Gastroesophageal sphincter (tissue), 4 donors: ENCODE results near the gene PXN. TPM values are rescaled to one million over a fixed set of nuclear protein-coding genes. Genes with fewer than 3 reads are reported as not detected.
"Not testable (repeated sequence)": the region's sequence is repeated elsewhere in the genome, so short reads cannot be mapped to it uniquely, and the experiment has no call there.

ENCODE experiments used
- ATAC-seq: fragments of 150-250 bp; one replicate; pipeline ENCODE4 v1.9.1; 2016; ENCODE audit warnings: mild to moderate bottlenecking, moderate library complexity
- H3K27ac ChIP-seq, 4 donors: fragments of 200-600 bp; sonication (generic) in 3 of 4; 1 replicate in 3 of 4; 2 replicates in 1 of 4; pipeline ENCODE4 v1.5.1; 2016 to 2019
- H3K27me3 ChIP-seq: fragments of 200-600 bp; sonication (generic); one replicate; pipeline ENCODE4 v1.5.1; 2019
- H3K36me3 ChIP-seq, 2 donors: fragments of 200-600 bp; sonication (generic); one replicate each; pipeline ENCODE4 v1.5.1; 2019; ENCODE audit warnings: control low read depth in 1 of 2
- H3K4me1 ChIP-seq, 3 donors: fragments of 200-600 bp; sonication (generic); 1 replicate in 2 of 3; 2 replicates in 1 of 3; pipeline ENCODE4 v1.5.1; 2016 to 2019; ENCODE audit warnings: control low read depth in 2 of 3
- H3K4me3 ChIP-seq, 2 donors: fragments of 200-600 bp; sonication (generic); one replicate each; pipeline ENCODE4 v1.5.1; 2019; ENCODE audit warnings: mild to moderate bottlenecking in 1 of 2, moderate library complexity in 1 of 2
- H3K9me3 ChIP-seq, 3 donors: fragments of 200-600 bp; sonication (generic); one replicate each; pipeline ENCODE4 v1.5.1; 2017 to 2019; ENCODE audit warnings: control low read depth in 2 of 3
- EP300 ChIP-seq: sonication (generic); formaldehyde crosslinking; IDR thresholded peaks from one replicate; pipeline ENCODE4 v1.6.1; 2017; ENCODE audit warnings: antibody characterized with exemption, mild to moderate bottlenecking
- POLR2A ChIP-seq, 2 donors: fragments of 450-650 bp; IDR thresholded peaks; one replicate each; pipeline ENCODE4 v1.6.1; 2017; ENCODE audit warnings: antibody characterized with exemption in 2 of 2, mild to moderate bottlenecking in 2 of 2, moderate library complexity in 1 of 2
- POLR2AphosphoS5 ChIP-seq: sonication (generic); formaldehyde crosslinking; IDR thresholded peaks from one replicate; pipeline ENCODE4 v1.6.1; 2017; ENCODE audit warnings: antibody characterized with exemption
- WGBS, 2 donors: methylation state at CpG; one replicate each; pipeline ENCODE4 v1.1.5; 2018; ENCODE audit warnings: low coverage in 1 of 2; 5-methylcytosine and 5-hydroxymethylcytosine counted together
- total RNA-seq, 4 donors: library from RNA; depleted of rRNA; stranded (reverse); fragments of >200 nt; gene quantifications; one replicate each; pipeline ENCODE4 v1.1.0, GENCODE V29; 2016
- TF ChIP-seq, protein P1 (sequence below), 4 experiments: fragments of 200-600 bp in 2 of 4; fragments of 450-650 bp in 2 of 4; sonication (generic) in 1 of 4; IDR thresholded peaks; one replicate each; pipeline ENCODE4 v1.5.1; 2017 to 2019; ENCODE audit warnings: antibody characterized with exemption in 4 of 4, mild to moderate bottlenecking in 2 of 4, moderate library complexity in 2 of 4

PXN gene
- total RNA-seq, 4 donors from 2014 or later: 43.2 to 80.4 (median 59.4) TPM

DNA sequence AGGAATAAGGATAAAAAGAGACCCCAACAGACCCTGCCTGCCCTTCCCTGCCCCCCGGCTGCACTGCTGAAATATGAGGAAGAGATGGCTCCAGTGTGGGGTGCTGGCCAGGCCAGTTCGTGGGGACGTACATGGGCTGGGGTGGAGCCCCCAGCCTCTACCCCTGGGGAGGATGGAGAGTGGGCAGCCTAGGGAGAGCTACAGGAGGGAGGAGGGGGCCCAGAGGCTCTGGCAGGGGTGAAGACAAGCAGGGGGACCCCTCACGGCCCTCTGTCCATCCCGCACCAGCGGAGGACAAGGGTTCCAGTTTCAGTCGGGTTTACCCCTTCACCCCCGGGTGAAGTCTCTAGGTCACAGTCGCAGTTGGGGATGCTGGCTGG, 53.6 kb downstream of the PXN start:
- Histone ChIP-seq H3K27me3 (no peaks in the 10 kb centered on the region), H3K27ac (no peak overlapping the region), H3K4me1 (no peaks in the 10 kb centered on the region), H3K36me3 (peaks cover 0 to 89% of the 10 kb centered on the region in 2 donors), H3K9me3 (no peaks in the 10 kb centered on the region), H3K4me3 (no peak overlapping the region)
- ATAC-seq: no peak
- WGBS, 2 donors: 55% methylated on average over 5 of the region's 9 CpGs; no CpG with 5 or more reads in 1 of the 2 donors
- TF ChIP-seq, protein P1, sequence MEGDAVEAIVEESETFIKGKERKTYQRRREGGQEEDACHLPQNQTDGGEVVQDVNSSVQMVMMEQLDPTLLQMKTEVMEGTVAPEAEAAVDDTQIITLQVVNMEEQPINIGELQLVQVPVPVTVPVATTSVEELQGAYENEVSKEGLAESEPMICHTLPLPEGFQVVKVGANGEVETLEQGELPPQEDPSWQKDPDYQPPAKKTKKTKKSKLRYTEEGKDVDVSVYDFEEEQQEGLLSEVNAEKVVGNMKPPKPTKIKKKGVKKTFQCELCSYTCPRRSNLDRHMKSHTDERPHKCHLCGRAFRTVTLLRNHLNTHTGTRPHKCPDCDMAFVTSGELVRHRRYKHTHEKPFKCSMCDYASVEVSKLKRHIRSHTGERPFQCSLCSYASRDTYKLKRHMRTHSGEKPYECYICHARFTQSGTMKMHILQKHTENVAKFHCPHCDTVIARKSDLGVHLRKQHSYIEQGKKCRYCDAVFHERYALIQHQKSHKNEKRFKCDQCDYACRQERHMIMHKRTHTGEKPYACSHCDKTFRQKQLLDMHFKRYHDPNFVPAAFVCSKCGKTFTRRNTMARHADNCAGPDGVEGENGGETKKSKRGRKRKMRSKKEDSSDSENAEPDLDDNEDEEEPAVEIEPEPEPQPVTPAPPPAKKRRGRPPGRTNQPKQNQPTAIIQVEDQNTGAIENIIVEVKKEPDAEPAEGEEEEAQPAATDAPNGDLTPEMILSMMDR (IDR thresholded peaks at IDR 0.05): no peak
- TF ChIP-seq POLR2AphosphoS5 (no peak), EP300 (no peak), POLR2A (IDR thresholded peaks at IDR 0.05) (no peak)

DNA sequence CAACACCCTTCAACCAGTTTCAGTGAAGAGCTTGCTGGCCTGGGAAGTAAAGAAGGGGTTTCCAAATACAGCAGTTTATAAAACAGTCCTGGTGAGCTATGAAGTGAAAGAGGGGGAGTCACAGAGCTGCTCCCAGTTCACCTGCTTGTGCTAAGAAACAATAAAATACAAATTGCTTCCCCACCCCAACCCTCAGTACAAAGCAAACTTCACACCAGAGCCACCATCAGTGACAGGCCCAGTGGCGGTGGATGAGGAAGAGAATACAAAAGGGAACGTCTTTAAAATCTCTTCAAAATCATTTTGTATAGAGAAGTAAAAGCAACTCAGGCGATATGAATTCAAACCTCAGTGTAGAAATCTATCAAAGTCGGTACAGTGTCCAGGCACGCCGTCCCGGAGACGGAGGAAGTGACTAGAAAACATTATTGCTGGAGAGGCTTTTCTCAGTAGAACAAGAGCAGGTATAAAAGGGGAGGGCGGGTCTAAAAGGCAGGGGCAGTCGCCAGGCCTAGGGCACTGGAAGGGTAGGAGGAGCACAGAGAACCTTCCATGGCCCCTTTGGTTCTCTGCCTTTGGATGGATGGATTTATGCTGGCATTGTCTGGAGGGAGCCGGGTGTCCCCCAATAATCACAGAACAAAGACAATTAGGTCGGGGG, 54.2 kb downstream of the PXN start:
- Histone ChIP-seq H3K27me3 (no peaks in the 10 kb centered on the region), H3K36me3 (peaks cover 0 to 87% of the 10 kb centered on the region in 2 donors), H3K4me3 (no peak overlapping the region), H3K27ac (no peak overlapping the region), H3K9me3 (no peaks in the 10 kb centered on the region), H3K4me1 (no peaks in the 10 kb centered on the region)
- TF ChIP-seq, protein P1 (IDR thresholded peaks at IDR 0.05): no peak
- TF ChIP-seq POLR2A (IDR thresholded peaks at IDR 0.05) (no peak), EP300 (no peak), POLR2AphosphoS5 (no peak)
- ATAC-seq: no peak
- WGBS, 2 donors: 75 to 81% methylated on average over 2 to 10 of the region's 12 CpGs

DNA sequence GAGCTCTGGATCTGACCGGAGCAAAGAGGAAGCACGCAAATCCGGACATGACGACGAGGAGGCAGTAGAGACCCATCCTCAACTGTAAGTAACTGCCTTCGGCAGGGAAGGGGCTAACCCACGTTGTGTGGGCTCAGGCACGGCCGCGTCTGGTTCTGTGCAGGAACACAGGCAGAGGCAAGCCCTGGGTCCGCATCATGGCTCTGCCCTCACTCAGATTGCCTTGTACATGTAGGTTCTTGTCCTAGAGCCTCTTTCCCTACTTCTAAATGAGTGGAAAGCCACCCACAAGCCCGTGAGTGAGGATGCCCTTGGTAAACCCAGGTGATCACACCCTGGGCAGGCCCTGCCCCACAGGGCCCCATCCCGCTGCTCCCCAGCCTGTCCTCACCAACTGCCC, 55.7 kb downstream of the PXN start:
- H3K36me3 ChIP-seq: peaks cover 0 to 74% of the 10 kb centered on the region in 2 donors
- no peak for ATAC-seq

DNA sequence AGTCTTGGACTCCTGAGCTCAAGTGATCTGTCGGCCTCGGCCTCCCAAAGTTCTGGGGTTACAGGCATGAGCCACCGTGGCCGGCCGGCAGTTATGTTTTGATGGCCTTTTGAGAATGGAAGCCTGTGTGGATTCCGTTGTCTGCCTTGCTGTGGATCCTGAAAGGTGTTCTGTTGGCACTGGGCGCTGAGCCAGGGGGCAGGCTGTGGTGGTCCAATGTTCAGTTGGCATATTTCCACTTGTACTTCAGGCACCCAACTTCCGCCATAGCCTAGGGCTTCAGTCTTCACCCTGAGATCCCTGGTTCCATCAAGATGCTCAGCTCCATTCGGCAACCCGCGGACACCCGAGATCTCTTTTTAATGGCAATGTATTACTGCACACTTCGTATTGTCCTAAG, 58.3 kb downstream of the PXN start:
- Histone ChIP-seq H3K4me1 (no peaks in the 10 kb centered on the region), H3K27ac (no peak overlapping the region), H3K27me3 (no peaks in the 10 kb centered on the region), H3K36me3 (peaks cover 0 to 48% of the 10 kb centered on the region in 2 donors), H3K4me3 (no peak overlapping the region), H3K9me3 (no peaks in the 10 kb centered on the region)
- ATAC-seq: no peak
- 89 to 96% methylated on average over 7 to 9 of the region's 13 CpGs for WGBS, 2 donors
- TF ChIP-seq EP300 (no peak), POLR2AphosphoS5 (no peak), POLR2A (IDR thresholded peaks at IDR 0.05) (no peak)
- TF ChIP-seq, protein P1 (IDR thresholded peaks at IDR 0.05): no peak

More for the DNA sequence above, 55.7 kb downstream of the PXN start:
- Histone ChIP-seq H3K4me1 (no peaks in the 10 kb centered on the region), H3K27me3 (no peaks in the 10 kb centered on the region), H3K4me3 (no peak overlapping the region), H3K9me3 (no peaks in the 10 kb centered on the region), H3K27ac (no peak overlapping the region)
- 84 to 94% methylated on average over 5 to 6 of the region's 13 CpGs for WGBS, 2 donors
- TF ChIP-seq POLR2A (IDR thresholded peaks at IDR 0.05) (no peak), POLR2AphosphoS5 (no peak), EP300 (no peak)
- TF ChIP-seq, protein P1 (IDR thresholded peaks at IDR 0.05): no peak

DNA sequence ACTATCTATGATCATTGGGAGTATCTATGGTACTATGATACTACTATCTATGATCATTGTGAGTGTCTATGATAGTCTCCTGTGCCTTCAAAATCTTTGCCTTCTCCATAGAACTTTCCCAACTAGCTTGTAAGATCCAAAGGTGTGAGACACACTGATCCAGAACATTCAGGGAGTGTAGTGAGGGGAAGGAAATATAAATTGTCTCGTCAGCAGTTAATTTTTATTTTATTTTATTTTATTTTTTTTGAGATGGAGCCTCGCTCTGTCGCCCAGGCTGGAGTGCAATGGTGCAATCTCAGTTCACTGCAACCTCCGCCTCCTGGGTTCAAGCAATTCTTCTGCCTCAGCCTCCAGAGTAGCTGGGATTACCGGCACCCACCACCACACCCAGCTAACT, 58.7 kb downstream of the PXN start:
- not testable (repeated sequence) for H3K27me3 ChIP-seq, H3K4me1 ChIP-seq, ATAC-seq, H3K27ac ChIP-seq, H3K4me3 ChIP-seq, H3K9me3 ChIP-seq
- peaks cover 0 to 44% of the 10 kb centered on the region in 2 donors for H3K36me3 ChIP-seq
- 92% methylated on average over 5 of the region's 5 CpGs; no CpG with 5 or more reads in 1 of the 2 donors for WGBS, 2 donors
